GM18867 (cell line): ENCODE measurements around the gene TRIM46.
"Not testable (repeated sequence)": the region's sequence is repeated elsewhere in the genome, so short reads cannot be mapped to it uniquely, and the experiment has no call there.

Experiments
- ATAC-seq: cut with Tn5 transposase; IDR thresholded peaks from one replicate; pipeline ENCODE4 v1.9.1; 2021; ENCODE audit warnings: mild to moderate bottlenecking, moderate library complexity; ENCODE audit not compliant: unreplicated experiment

Gene TRIM46

GRCh38 chr1:155186067-155186793 is 12.6 kb downstream of the TRIM46 start:
- ATAC-seq: no peak

- ATAC-seq: no peak
These were observed 13.3 kb downstream of the TRIM46 start for GRCh38 chr1:155186794-155187455.

- no peak for ATAC-seq
These were observed 13.8 kb downstream of the TRIM46 start for GRCh38 chr1:155187456-155187891.

GRCh38 chr1:155188268-155188667 is 14.6 kb downstream of the TRIM46 start:
- no peak for ATAC-seq

GRCh38 chr1:155189926-155190325 is 16.3 kb downstream of the TRIM46 start:
- not testable (repeated sequence) for ATAC-seq

GRCh38 chr1:155191904-155192303 is 18.3 kb downstream of the TRIM46 start:
- ATAC-seq: no peak

GRCh38 chr1:155192346-155193274 is 19.0 kb downstream of the TRIM46 start:
- ATAC-seq: no peak

- ATAC-seq: peak; percentile 70
These were observed 19.8 kb downstream of the TRIM46 start for GRCh38 chr1:155193275-155193990.

- not testable (repeated sequence) for ATAC-seq
These were observed 20.3 kb downstream of the TRIM46 start for GRCh38 chr1:155193991-155194240.

GRCh38 chr1:155195201-155196102 is 21.8 kb downstream of the TRIM46 start:
- ATAC-seq: no peak

GRCh38 chr1:155196103-155196892 is 22.6 kb downstream of the TRIM46 start:
- ATAC-seq: no peak

- no peak for ATAC-seq
These were observed 23.4 kb downstream of the TRIM46 start for GRCh38 chr1:155196893-155197638.

GRCh38 chr1:155197901-155198546 is 24.4 kb downstream of the TRIM46 start:
- ATAC-seq: no peak

- ATAC-seq: no peak
These were observed 24.9 kb downstream of the TRIM46 start for GRCh38 chr1:155198547-155198906.

GRCh38 chr1:155199792-155200191 is 26.1 kb downstream of the TRIM46 start:
- no peak for ATAC-seq

- no peak for ATAC-seq
These were observed 27.3 kb downstream of the TRIM46 start for GRCh38 chr1:155200920-155201319.

- ATAC-seq: no peak
These were observed 28.5 kb downstream of the TRIM46 start for GRCh38 chr1:155202198-155202597.
